ENCODE data around the gene GAS2L1. TPM values are rescaled to one million over a fixed set of nuclear protein-coding genes. Genes with fewer than 3 reads are reported as not detected.

Gene GAS2L1
- total RNA-seq, 3 donors from 2014 or later (not counting 1 experiment from before 2014, with no cell fraction given): 0.57 to 4.1 (median 2.8) TPM

DNA sequence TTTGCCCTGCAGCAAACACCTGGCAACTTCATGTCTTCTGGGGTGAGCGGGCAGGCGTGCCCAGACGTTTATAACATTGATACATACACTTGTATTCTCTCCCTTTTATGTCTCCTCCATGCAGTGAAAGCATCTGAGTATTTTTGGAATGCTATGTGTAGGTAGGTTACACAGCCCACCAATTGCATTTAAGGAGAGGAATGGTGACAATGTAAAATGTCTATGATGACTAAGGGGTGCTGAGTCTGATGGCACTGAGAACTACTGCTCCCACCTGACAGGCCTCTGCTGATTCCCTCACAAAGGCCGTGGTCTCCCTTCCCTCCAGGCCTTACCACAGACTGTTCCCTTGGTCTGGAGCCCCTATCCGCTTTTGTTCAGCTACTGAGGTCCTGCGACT is 31.9 kb downstream of the GAS2L1 start:
- H3K27me3 Mint-ChIP-seq (ENCODE audit: low read depth in 2 of 2): no peaks in the 10 kb centered on the region
- H3K27ac ChIP-seq (ENCODE audit: low read length): no peak overlapping the region
- no peaks in the 10 kb centered on the region for H3K27me3 ChIP-seq (ENCODE audit: control insufficient read depth, insufficient read depth, low read length)
- H3K4me1 Mint-ChIP-seq: peaks cover 0 to 8% of the 10 kb centered on the region in 2 donors
- no peaks in the 10 kb centered on the region for H3K9me3 Mint-ChIP-seq
- WGBS (ENCODE audit: insufficient coverage): 98% methylated on average over 4 of the region's 6 CpGs
- TF ChIP-seq, protein P1, sequence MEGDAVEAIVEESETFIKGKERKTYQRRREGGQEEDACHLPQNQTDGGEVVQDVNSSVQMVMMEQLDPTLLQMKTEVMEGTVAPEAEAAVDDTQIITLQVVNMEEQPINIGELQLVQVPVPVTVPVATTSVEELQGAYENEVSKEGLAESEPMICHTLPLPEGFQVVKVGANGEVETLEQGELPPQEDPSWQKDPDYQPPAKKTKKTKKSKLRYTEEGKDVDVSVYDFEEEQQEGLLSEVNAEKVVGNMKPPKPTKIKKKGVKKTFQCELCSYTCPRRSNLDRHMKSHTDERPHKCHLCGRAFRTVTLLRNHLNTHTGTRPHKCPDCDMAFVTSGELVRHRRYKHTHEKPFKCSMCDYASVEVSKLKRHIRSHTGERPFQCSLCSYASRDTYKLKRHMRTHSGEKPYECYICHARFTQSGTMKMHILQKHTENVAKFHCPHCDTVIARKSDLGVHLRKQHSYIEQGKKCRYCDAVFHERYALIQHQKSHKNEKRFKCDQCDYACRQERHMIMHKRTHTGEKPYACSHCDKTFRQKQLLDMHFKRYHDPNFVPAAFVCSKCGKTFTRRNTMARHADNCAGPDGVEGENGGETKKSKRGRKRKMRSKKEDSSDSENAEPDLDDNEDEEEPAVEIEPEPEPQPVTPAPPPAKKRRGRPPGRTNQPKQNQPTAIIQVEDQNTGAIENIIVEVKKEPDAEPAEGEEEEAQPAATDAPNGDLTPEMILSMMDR (IDR thresholded peaks at IDR 0.05): no peak
- intact Hi-C loops (cut with micrococcal nuclease): no loop called here
- no peaks in the 10 kb centered on the region for H3K36me3 Mint-ChIP-seq
- no peaks in the 10 kb centered on the region for H3K9me3 ChIP-seq (ENCODE audit: control insufficient read depth, insufficient read depth, low read length)
- H3K27ac Mint-ChIP-seq: no peak overlapping the region
- H3K4me3 Mint-ChIP-seq: no peak overlapping the region
- no peaks in the 10 kb centered on the region for H3K4me1 ChIP-seq (ENCODE audit: control insufficient read depth, insufficient read depth, low read length)
- H3K4me3 ChIP-seq (ENCODE audit: low read length): no peak overlapping the region
- DNase-seq (no peak), ATAC-seq (no peak)
- H3K36me3 ChIP-seq (ENCODE audit: control insufficient read depth, insufficient read depth, low read length): peaks cover 86% of the 10 kb centered on the region

DNA sequence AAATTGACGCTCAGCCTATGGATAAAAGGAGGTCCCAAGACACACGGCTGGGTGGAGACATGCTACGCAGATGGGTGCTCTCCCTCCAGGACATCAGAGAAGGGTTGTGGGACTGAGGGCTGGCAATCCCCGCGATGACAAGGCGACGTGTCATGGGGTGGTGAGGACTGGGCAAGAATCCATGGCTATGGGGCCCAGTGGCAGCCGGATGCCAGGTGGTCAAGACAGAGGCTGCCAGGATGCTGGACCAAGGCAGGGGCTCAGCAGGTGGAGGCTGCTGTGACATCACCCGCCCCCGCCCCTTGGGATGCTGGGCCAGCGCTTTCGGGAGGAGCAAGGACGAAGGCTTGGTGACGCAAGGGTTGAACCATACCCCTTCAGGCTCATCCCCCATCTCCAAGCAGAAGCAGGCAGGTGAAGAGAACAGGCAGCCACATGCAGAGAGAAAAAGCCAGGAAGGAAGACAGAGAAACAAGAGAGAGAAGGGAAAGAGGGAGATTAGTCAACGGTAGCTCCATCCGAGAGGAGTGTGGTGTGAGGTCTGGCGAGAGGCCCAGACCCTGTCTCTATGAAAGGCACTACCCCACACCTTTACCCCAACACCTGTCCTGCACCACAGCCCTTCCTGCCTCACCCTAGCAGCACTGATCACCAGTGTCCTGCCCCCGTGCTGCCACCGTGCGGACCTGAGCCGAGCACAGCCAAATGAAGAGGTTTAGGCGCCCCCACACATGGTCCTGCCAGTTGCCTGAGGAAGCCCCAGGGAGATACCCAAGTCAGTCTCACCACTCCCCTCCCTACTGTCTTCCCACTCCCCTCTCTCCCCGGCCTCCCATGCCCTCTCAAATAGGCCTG is 33.2 kb downstream of the GAS2L1 start:
- Mint-ChIP-seq H3K36me3 (no peaks in the 10 kb centered on the region), H3K4me1 (peaks cover 0 to 8% of the 10 kb centered on the region in 2 donors), H3K27me3 (ENCODE audit: low read depth in 2 of 2) (no peaks in the 10 kb centered on the region), H3K27ac (no peak overlapping the region), H3K9me3 (no peaks in the 10 kb centered on the region), H3K4me3 (no peak overlapping the region)
- DNase-seq (no peak), ATAC-seq (no peak)
- Histone ChIP-seq H3K4me3 (ENCODE audit: low read length) (no peak overlapping the region), H3K36me3 (ENCODE audit: control insufficient read depth, insufficient read depth, low read length) (peaks cover 86% of the 10 kb centered on the region), H3K27me3 (ENCODE audit: control insufficient read depth, insufficient read depth, low read length) (no peaks in the 10 kb centered on the region), H3K27ac (ENCODE audit: low read length) (no peak overlapping the region), H3K9me3 (ENCODE audit: control insufficient read depth, insufficient read depth, low read length) (no peaks in the 10 kb centered on the region), H3K4me1 (ENCODE audit: control insufficient read depth, insufficient read depth, low read length) (no peaks in the 10 kb centered on the region)
- TF ChIP-seq, protein P1 (IDR thresholded peaks at IDR 0.05): no peak
- 96% methylated on average over 17 of the region's 23 CpGs for WGBS (ENCODE audit: insufficient coverage)
- intact Hi-C loops (cut with micrococcal nuclease): no loop called here

DNA sequence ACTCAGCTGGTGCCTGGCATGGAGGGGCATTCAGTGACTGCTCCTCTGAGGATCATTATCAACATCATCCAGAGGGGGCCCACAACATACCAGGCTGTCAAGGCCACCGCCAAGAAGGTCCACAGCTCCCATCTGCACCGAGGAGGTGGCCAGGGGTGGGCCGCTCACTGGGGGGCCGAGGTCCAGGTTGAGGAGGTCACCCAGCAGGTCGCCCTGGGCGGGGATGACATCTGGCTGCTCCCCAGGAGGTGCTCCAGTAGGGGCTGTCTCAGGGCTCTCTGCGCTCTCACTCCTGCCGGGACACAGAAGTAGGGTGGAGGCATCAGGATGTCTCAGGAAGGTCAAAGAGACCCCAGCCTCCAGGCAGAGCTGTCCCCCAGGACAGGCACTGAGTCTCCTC is 34.1 kb downstream of the GAS2L1 start:
- Mint-ChIP-seq H3K36me3 (no peaks in the 10 kb centered on the region), H3K27me3 (ENCODE audit: low read depth in 2 of 2) (no peaks in the 10 kb centered on the region), H3K4me3 (no peak overlapping the region), H3K4me1 (peaks cover 0 to 4% of the 10 kb centered on the region in 2 donors), H3K9me3 (no peaks in the 10 kb centered on the region), H3K27ac (no peak overlapping the region)
- intact Hi-C loops (cut with micrococcal nuclease): no loop called here
- TF ChIP-seq, protein P1 (IDR thresholded peaks at IDR 0.05): no peak
- 96% methylated on average over 8 of the region's 8 CpGs for WGBS (ENCODE audit: insufficient coverage)
- H3K27me3 ChIP-seq (ENCODE audit: control insufficient read depth, insufficient read depth, low read length): no peaks in the 10 kb centered on the region
- ATAC-seq: no peak
- H3K27ac ChIP-seq (ENCODE audit: low read length): no peak overlapping the region
- peaks cover 78% of the 10 kb centered on the region for H3K36me3 ChIP-seq (ENCODE audit: control insufficient read depth, insufficient read depth, low read length)
- no peak overlapping the region for H3K4me3 ChIP-seq (ENCODE audit: low read length)
- H3K9me3 ChIP-seq (ENCODE audit: control insufficient read depth, insufficient read depth, low read length): no peaks in the 10 kb centered on the region
- no peak for DNase-seq
- H3K4me1 ChIP-seq (ENCODE audit: control insufficient read depth, insufficient read depth, low read length): no peaks in the 10 kb centered on the region
